Skeletal muscle tissue (tissue), 4 donors: ENCODE measurements around the gene NPR2. TPM values are rescaled to one million over a fixed set of nuclear protein-coding genes. Genes with fewer than 3 reads are reported as not detected.

Experiments used
- H3K27ac ChIP-seq: one replicate; pipeline ENCODE4 v1.7.0; 2013; ENCODE audit warnings: mild to moderate bottlenecking, low read depth, low read length, inconsistent platforms
- H3K27me3 ChIP-seq, 3 donors: one replicate each; pipeline ENCODE4 v1.7.0; 2013; ENCODE audit warnings: low read length in 3 of 3; ENCODE audit not compliant: control insufficient read depth in 3 of 3, insufficient read depth in 3 of 3
- H3K36me3 ChIP-seq, 3 donors: one replicate each; pipeline ENCODE4 v1.7.0; 2013; ENCODE audit warnings: low read length in 3 of 3; ENCODE audit not compliant: control insufficient read depth in 3 of 3, insufficient read depth in 3 of 3
- H3K4me1 ChIP-seq, 3 donors: one replicate each; pipeline ENCODE4 v1.7.0; 2013; ENCODE audit warnings: low read length in 3 of 3, mild to moderate bottlenecking in 3 of 3; ENCODE audit not compliant: control insufficient read depth in 3 of 3, insufficient read depth in 3 of 3
- H3K4me3 ChIP-seq, 3 donors: one replicate each; pipeline ENCODE4 v1.7.0; 2013; ENCODE audit warnings: low read length in 3 of 3
- H3K9ac ChIP-seq, 3 donors: one replicate each; pipeline ENCODE4 v1.7.0; 2013; ENCODE audit warnings: low read length in 3 of 3, mild to moderate bottlenecking in 3 of 3, moderate library complexity in 2 of 3, low read depth in 1 of 3
- H3K9me3 ChIP-seq, 3 donors: one replicate each; pipeline ENCODE4 v1.7.0; 2013; ENCODE audit warnings: low read length in 3 of 3; ENCODE audit not compliant: control insufficient read depth in 3 of 3
- total RNA-seq: library from RNA; depleted of rRNA; stranded (reverse); fragments of >200 nt; gene quantifications from one replicate; pipeline ENCODE4 v1.2.3, GENCODE V29; 2014
- donor health status: Osteomylitis.

NPR2 gene
- total RNA-seq, 1 donor from 2014 or later = 7.3 TPM

- no peaks in the 10 kb centered on the region for H3K9me3 ChIP-seq
- no peak overlapping the region for H3K9ac ChIP-seq
- no peaks in the 10 kb centered on the region for H3K27me3 ChIP-seq
- H3K4me1 ChIP-seq = peaks cover 25 to 52% (median 32%) of the 10 kb centered on the region in 3 donors
- H3K4me3 ChIP-seq = no peak overlapping the region
- no peak overlapping the region for H3K27ac ChIP-seq
- H3K36me3 ChIP-seq = peaks cover 3 to 14% (median 8%) of the 10 kb centered on the region in 3 donors
These were observed 4.3 kb downstream of the NPR2 start for GRCh38 chr9:35795695-35796094.

- Histone ChIP-seq H3K9me3 (no peaks in the 10 kb centered on the region), H3K4me1 (peaks cover 19 to 50% (median 32%) of the 10 kb centered on the region in 3 donors), H3K9ac (no peak overlapping the region), H3K27ac (no peak overlapping the region), H3K27me3 (no peaks in the 10 kb centered on the region), H3K36me3 (peaks cover 13 to 27% (median 20%) of the 10 kb centered on the region in 3 donors), H3K4me3 (no peak overlapping the region)
These were observed 6.1 kb downstream of the NPR2 start for GRCh38 chr9:35797311-35798109.

GRCh38 chr9:35798658-35799374, 7.4 kb downstream of the NPR2 start:
- no peak overlapping the region for H3K27ac ChIP-seq
- H3K4me1 ChIP-seq = peaks cover 6 to 37% (median 19%) of the 10 kb centered on the region in 3 donors
- H3K9ac ChIP-seq = no peak overlapping the region
- no peaks in the 10 kb centered on the region for H3K27me3 ChIP-seq
- H3K9me3 ChIP-seq = no peaks in the 10 kb centered on the region
- peaks cover 13 to 34% (median 26%) of the 10 kb centered on the region in 3 donors for H3K36me3 ChIP-seq
- H3K4me3 ChIP-seq = no peak overlapping the region

GRCh38 chr9:35800530-35800929, 9.1 kb downstream of the NPR2 start:
- H3K4me1 ChIP-seq = peaks cover 0 to 24% (median 13%) of the 10 kb centered on the region in 3 donors
- H3K36me3 ChIP-seq = peaks cover 16 to 40% (median 33%) of the 10 kb centered on the region in 3 donors
- no peak overlapping the region for H3K9ac ChIP-seq
- no peaks in the 10 kb centered on the region for H3K27me3 ChIP-seq
- no peak overlapping the region for H3K4me3 ChIP-seq
- H3K27ac ChIP-seq = no peak overlapping the region
- H3K9me3 ChIP-seq = no peaks in the 10 kb centered on the region

GRCh38 chr9:35801328-35802128, 10.1 kb downstream of the NPR2 start:
- Histone ChIP-seq H3K9ac (no peak overlapping the region), H3K4me3 (no peak overlapping the region), H3K27ac (no peak overlapping the region), H3K27me3 (no peaks in the 10 kb centered on the region), H3K4me1 (peaks cover 0 to 19% (median 13%) of the 10 kb centered on the region in 3 donors), H3K9me3 (no peaks in the 10 kb centered on the region), H3K36me3 (peaks cover 26 to 50% (median 42%) of the 10 kb centered on the region in 3 donors)

- H3K9me3 ChIP-seq = no peaks in the 10 kb centered on the region
- H3K36me3 ChIP-seq = peaks cover 37 to 58% (median 57%) of the 10 kb centered on the region in 3 donors
- H3K9ac ChIP-seq = no peak overlapping the region
- peaks cover 5 to 14% (median 11%) of the 10 kb centered on the region in 3 donors for H3K4me1 ChIP-seq
- no peaks in the 10 kb centered on the region for H3K27me3 ChIP-seq
- H3K4me3 ChIP-seq = no peak overlapping the region
- no peak overlapping the region for H3K27ac ChIP-seq
These were observed 14.7 kb downstream of the NPR2 start for GRCh38 chr9:35806101-35806500.

- Histone ChIP-seq H3K4me1 (peaks cover 27 to 28% (median 28%) of the 10 kb centered on the region in 3 donors), H3K9me3 (no peaks in the 10 kb centered on the region), H3K9ac (no peak overlapping the region), H3K27me3 (no peaks in the 10 kb centered on the region), H3K36me3 (peaks cover 31 to 44% (median 44%) of the 10 kb centered on the region in 3 donors), H3K27ac (no peak overlapping the region), H3K4me3 (no peak overlapping the region)
These were observed 17.0 kb downstream of the NPR2 start for GRCh38 chr9:35808433-35808832.

- no peak overlapping the region for H3K4me3 ChIP-seq
These were observed 18.7 kb downstream of the NPR2 start for GRCh38 chr9:35810122-35810521.

GRCh38 chr9:35811381-35812024, 20.1 kb downstream of the NPR2 start:
- Histone ChIP-seq H3K9ac (peak overlapping the region; percentile 57 to 68 (median 58)), H3K27ac (peak overlapping the region; percentile 65), H3K4me1 (peaks cover 36 to 41% (median 37%) of the 10 kb centered on the region in 3 donors), H3K36me3 (peaks cover 20 to 26% (median 25%) of the 10 kb centered on the region in 3 donors), H3K27me3 (no peaks in the 10 kb centered on the region), H3K4me3 (peak overlapping the region; percentile 89 to 97 (median 91)), H3K9me3 (no peaks in the 10 kb centered on the region)

More at GRCh38 chr9:35810122-35810521, 18.7 kb downstream of the NPR2 start:
- H3K9ac ChIP-seq = no peak overlapping the region
- no peaks in the 10 kb centered on the region for H3K9me3 ChIP-seq
- H3K27ac ChIP-seq = no peak overlapping the region
- peaks cover 33 to 39% (median 39%) of the 10 kb centered on the region in 3 donors for H3K36me3 ChIP-seq
- H3K4me1 ChIP-seq = peaks cover 36 to 41% (median 37%) of the 10 kb centered on the region in 3 donors
- no peaks in the 10 kb centered on the region for H3K27me3 ChIP-seq
